GM21526 (cell line): ENCODE data around the gene EN2.
A peak's percentile ranks its signal among the peaks of the same experiment; 100 is the strongest.

Source experiments
- ATAC-seq: cut with Tn5 transposase; IDR thresholded peaks from one replicate; pipeline ENCODE4 v1.9.1; 2021; ENCODE audit warnings: moderate library complexity; ENCODE audit not compliant: unreplicated experiment, low FRiP score

EN2 gene

DNA sequence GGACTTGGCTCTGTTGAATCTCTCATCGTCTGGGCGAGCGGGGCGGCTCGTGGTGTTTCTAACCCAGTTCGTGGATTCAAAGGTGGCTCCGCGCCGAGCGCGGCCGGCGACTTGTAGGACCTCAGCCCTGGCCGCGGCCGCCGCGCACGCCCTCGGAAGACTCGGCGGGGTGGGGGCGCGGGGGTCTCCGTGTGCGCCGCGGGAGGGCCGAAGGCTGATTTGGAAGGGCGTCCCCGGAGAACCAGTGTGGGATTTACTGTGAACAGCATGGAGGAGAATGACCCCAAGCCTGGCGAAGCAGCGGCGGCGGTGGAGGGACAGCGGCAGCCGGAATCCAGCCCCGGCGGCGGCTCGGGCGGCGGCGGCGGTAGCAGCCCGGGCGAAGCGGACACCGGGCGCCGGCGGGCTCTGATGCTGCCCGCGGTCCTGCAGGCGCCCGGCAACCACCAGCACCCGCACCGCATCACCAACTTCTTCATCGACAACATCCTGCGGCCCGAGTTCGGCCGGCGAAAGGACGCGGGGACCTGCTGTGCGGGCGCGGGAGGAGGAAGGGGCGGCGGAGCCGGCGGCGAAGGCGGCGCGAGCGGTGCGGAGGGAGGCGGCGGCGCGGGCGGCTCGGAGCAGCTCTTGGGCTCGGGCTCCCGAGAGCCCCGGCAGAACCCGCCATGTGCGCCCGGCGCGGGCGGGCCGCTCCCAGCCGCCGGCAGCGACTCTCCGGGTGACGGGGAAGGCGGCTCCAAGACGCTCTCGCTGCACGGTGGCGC is at the start of gene EN2:
TSS of gene EN2 (plus strand) at position 19 of the 767 bp plus-strand sequence. CDS start at position 268, 249 bp downstream.
- no peak for ATAC-seq

DNA sequence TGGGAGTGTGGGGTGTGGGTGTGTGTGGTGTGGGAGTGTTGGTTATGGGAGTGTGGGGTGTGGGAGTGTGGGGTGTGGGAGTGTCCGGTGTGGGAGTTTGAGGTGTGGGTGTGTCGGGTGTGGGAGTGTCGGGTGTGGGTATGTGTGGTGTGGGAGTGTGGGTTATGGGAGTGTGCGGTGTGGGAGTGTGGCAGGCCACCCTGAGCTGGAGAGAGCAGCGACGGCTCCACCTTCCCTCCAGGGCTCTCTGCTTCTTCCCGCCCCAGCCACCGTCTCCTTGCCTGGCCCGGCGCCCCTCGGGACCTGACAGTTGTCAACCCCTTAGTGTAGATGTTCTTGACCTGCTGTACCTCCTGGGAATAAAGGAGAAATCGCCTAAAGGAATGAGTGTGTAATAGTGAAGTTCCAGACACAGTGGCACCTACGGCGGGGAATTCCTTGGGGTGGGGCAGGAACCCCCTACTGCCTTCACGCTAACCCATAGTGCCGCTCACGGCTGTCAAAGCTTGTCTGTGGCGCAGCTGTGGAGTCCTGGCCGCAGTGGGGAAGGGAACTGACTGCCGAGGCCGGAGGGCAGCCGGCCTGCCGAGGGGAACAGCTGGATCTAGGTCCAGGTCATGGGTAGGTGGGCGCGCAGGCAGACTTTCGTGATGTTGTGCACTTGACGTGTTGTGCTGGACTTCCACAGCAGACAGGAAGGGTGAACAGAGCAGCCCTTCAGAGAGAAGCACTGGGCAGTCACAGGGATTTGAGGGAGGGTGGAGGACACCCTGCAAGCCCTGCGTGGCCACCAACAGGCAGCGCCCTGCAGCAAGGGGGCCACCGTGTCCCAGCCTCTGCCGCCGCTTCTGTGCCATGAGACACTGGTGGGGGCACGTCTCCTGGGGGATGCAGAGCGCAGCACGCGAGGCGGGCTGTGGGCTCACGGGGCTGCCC is 49.0 kb upstream of the EN2 start:
- no peak for ATAC-seq

DNA sequence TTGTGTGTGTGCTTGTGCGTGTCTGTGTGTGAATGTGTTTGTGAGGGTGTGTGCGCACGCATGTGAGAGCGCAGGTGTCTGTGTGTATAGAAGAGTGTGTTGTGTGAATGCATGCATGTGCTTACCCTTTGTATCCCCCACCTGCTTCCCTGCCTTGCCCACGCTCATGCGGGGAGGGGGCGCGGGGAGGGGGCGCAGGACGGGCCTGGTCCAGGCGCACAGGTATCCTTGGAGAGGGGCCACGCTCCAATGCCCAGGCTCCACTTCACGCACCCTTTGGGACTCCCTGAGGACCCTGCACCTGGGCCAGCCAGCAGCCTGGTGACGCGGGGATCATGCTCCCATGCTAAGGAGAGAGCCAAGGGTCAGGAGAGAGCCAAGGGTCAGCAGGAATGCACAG is 47.9 kb upstream of the EN2 start:
- ATAC-seq, result no peak

DNA sequence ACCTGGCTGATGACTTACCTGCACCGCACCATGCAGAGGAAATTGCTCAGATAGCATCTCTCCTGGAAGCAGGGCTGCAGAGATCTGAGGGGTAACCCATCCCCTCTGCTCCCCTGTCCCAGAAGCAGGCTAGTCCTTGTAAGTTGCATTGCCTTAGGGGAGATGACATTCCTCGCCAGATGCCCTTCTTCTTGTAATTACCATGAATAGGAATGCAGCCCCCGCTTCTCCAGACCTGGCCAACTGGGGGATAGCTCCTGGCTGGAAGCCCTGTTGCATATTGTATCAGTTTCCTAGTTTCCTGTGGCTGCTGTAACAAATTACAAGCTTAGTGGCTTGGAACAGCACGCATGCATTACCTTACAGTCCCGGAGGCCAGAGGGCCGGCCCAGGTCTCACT is 47.5 kb upstream of the EN2 start:
- no peak for ATAC-seq

DNA sequence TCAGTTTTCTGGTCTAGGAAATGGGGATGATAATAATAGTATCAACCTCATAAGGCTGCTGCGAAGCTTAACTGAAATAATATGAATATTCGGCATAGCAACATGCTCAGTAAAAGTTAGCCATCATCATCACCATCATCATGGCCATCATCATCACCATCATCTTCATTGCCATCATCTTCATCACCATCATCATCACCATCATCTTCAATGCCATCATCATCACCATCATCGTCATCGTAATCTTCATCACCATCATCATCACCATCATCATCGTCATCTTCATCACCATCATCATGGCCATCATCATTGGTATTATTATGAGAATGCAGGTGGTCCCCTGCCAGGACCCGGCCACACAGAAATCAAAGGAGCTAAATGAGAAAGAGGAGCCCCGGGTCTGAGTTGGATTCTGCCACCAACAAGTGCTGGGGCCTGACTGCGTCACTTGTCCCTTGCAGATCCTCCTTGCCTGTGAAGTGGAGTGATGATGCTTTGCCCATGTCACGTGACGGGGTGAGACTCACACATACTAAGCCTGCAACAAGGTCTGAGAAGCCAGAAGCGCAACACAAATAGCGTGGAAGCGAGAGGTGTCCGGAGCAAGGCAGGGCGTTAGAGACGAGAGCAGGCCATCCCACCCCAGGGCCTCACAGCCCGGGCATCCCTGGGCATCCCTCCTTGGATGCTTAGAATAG is 46.1 kb upstream of the EN2 start:
- ATAC-seq, result no peak

DNA sequence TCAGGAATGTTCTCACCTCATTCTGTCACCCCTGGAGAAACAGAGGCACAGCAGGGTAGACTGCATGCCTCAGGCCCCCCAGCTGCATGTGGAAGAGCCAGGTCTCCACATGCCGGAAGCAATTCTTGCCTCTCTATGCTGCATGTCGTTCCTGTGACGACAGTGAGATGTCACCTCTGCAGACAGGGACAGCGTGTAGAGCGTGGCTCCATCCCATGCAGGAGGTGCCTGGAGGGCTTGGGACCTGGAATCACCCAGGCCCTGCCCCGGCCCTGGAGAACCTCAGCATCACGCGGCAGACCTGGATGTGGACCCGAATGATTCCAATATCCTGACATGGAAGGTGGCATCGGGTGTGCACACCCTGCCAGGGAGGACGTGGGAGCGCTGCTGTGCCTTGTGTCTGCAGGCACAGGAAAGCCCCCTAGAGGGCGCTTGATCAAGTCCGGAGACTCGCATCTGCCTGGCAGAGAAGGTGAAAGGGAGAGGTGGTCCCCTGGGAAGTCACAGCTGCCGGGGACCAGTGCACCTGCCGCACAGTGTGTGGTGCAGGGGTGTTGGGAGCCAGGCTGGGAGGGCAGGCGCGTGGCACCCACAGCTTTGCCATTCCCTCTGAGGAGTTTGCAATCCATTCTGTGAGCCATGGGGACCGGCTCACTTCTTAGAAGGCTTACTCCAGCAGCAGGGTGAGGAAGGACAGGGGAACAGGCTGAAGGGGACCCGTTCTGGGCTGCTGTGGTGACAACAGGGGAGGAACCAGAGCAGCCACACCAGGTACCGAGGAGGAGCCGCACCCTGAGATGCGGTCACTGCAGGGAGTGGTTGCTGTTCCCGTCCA is 45.3 kb upstream of the EN2 start:
- ATAC-seq, result peak; percentile 83

DNA sequence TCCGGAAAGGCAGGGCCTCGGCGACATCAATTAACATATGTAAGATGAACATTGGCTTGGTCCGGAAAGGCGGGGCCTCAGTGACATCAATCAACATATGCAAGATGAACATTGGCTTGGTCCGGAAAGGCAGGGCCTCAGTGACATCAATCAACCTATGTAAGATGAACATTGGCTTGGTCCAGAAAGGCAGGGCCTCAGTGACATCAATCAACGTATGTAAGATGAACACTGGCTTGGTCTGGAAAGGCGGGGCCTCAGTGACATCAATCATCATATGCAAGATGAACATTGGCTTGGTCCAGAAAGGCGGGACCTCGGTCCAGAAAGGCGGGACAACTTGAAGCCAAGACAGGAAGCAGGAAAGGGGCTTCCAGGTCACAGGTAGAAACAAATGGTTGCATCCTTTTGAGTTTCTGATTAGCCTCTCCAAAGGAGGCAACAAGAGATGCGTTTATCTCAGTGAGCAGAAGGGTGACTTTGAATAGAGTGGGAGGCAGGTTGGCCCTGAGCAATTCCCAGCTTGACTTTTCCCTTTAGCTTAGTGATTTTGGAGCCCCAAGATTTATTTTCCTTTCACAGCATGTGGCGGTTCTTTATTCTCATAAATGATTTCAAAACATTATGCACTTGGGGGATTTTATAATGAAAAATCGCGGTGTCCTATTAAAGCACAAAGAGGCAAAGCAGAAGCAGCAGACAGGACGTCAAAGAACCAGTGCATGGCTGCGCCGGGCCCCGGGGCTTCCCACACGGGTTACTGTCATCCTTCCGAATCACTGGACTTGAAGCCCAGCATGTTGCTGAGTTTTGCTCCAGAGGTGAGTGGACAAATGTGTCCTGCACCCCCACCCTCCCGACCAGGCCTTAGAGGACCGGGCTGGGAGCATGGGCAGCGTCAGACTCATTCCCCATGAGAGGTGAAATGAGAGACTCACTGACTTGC is 43.1 kb upstream of the EN2 start:
- ATAC-seq, result no peak

DNA sequence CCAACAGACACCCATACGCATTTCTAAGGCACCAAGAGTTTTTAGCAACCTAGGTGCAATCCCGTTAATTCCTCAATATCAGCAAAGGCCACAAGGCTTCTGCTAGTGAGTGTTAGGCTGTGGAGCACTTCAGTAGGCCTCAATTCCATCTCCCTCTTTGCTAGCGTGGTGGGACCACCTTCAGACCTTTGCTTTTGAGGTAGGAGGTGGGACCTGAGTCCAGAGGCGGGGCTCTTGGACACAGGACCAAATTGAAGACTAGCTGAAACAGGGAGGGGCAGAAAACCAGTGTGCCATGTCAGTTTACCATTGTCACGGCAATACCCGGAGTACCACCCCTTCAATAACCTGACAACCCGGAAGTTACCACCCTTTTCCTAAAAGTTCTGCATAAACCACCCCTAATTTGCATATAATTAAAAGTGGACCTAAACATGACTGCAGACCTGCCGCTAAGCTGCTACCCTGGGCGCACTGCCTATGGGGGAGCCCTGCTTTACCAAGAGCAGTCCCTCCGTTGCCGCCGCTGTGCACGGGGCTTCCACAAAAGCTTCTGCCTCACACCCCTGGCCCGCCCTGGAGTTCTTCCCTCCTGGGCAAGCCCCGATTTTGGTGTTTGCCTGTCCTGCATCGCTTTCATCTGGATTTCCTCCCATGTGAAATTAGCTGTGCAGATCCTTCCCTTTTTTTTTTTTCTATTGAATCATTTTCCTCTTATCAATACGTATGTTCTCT is 41.1 kb upstream of the EN2 start:
- no peak for ATAC-seq

DNA sequence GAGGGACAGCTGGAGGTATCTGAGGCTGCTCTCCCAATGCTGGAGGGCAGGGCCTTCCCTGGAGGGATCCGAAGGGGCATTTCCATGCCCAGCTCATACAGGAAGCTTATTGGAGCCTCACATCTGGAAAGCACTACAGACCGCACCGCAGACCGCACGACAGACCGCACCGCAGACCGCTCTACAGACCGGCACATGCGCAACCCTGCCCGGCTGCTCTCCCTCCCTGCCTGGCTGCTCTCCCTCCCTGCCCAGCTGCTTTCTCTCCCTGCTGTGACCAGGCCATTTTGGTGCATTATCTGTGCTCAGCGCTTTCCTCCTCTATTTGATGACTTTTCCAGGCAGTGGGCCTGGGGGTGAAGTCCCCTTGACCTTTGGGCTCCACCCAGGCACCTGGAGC is 39.6 kb upstream of the EN2 start:
- ATAC-seq, result no peak

DNA sequence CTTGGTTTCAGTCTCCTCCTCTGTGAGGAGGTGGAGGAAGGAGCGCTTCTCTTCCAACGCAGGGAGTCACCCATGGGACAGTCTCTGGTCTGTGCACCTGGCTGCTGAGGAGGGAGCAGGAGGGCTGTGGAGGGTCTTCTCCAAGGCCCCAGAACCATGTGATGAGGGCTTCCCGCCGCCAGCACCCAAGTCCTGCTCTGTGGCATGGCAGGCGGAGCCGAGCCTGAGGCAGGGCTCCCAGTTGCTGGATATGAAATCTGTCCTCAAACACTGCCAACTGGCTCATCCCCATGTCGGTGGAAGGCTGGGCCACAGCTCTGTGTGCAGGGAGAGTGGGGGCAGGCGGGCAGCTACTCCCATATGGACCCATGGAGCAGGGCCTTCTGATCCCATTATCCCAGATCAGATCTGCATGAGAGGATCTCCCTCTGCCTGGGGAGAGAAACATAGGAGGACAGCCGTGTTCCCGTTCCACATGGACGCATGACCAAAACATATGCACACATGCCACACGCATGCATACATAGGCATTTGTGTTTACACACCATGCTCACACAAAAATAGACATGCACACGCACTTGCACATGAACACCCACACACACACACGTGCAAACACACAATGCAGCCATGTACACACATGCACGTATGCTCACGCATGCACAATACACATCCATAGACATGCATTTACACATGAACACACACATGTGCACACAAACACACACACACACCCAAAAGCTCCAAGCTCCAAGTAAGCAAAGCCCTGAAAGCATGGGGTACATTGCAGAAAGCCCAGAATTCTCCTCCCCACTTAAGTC is 38.8 kb upstream of the EN2 start:
- ATAC-seq, result no peak

DNA sequence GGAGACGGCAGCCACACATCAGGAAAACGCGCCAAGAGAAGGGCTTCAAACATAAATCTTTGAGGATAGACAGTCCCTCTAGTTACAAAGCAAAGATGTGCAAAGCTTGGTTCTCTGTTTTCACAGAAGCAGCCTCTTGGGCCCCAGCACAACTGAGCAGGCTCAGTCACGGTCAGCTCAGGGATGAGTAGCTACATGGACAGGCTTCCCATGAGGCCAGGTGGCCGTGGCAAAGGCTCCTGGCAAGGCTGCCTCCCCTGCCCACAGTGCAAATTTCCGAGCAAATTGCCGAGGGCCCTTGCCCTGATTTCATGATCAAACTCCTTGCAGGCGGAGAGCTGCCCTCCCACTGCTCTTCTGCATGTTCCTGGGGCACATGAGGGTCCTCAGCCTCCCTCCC is 37.8 kb upstream of the EN2 start:
- no peak for ATAC-seq

DNA sequence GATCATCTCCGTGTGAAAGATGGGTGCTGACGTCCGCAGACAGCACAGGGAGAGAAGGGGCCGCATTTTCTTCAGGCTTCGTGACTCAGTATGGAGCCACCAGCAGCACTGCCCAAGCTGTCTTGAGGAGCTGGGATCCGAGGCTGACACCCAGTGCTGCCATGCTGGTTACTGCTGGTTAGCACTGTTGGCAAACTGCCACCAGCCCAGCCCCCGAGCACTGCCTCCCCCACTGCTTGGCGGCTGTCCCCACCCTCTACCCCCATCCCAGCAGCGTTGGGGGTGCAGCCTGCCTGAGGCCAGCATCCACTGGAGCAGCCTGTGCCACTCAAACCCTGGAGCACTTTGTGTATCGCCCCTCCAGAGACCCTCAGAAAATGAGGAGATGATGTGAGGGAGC is 35.8 kb upstream of the EN2 start:
- no peak for ATAC-seq

DNA sequence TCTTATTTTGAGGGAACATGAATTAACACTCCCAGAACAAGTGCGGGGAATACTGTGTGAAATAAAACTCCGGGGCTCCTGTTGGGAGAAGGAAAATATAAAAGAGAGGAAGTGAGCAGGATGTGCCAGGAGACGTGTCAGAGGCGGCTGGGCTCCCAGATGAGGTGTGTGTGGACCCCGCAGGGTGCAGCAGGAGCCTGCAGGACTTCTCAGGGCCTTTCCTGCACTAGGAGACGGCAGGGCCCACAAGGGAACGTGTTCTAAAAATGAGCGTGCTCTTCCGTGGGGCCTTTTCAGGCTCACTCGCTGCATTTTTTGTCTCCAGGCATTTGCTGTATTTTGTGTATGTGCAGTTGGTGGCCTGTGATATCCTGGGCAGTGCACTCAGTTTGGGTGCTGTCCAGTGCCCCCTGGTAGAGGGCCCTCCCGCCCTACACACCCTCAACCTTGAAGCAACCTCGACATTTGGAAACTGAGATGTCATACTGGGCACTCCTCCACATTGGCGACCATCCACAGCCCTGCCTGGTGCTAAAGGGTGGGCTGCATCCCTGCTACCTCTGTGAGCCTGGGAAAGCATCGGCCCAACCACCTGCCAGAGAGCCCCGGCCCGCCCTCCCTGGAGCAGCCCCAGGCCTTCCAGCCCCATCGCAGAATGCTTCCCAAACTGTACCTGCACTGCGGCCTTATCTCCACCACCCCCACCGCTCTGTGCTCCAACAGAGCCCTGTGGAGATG is 35.2 kb upstream of the EN2 start:
- ATAC-seq, result no peak

DNA sequence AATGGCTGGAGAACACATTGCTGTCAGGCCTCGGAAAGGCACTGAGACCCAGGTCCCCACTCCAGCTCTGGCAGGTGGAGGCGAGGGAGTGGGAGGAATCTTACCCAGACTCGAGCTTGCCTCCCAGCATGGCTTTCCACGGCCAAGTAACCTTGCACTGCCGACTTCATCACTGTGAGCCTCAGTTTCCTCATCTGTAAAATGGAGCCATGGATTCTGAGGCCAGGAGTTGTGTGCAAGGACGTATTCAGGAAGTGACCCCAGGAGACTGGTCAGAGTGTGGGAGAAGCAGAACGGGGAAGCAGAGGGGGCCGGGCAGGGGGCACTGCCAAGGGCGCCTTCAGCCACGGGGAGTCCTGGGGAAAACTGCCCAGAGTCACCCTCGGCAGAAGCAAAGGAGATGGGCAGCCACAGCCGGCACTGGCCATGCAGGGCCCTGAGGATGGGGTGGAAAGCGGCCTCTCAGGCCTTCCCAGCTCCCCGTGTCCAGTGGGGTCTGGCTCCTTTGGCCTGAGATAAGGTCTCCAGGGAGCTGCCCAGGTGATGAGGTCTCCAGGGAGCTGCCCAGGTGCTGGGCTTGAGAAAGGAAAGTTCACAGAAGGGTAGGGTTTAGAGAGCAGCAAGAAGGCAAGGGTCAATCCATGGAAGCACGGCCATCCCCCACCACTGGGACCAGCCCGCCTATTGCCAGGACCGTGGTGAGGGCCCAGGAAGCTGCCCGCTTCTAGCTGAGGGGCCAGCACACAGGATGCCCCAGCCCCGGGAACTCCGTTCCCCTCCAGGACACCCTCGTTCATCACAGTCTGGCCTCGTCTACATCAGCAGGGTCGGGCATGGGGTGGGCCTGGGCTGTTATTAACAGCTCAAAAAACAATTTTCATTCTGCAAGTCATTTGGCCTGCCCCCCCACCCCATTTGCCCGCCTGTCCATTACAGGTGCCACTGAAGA is 34.3 kb upstream of the EN2 start:
- no peak for ATAC-seq

DNA sequence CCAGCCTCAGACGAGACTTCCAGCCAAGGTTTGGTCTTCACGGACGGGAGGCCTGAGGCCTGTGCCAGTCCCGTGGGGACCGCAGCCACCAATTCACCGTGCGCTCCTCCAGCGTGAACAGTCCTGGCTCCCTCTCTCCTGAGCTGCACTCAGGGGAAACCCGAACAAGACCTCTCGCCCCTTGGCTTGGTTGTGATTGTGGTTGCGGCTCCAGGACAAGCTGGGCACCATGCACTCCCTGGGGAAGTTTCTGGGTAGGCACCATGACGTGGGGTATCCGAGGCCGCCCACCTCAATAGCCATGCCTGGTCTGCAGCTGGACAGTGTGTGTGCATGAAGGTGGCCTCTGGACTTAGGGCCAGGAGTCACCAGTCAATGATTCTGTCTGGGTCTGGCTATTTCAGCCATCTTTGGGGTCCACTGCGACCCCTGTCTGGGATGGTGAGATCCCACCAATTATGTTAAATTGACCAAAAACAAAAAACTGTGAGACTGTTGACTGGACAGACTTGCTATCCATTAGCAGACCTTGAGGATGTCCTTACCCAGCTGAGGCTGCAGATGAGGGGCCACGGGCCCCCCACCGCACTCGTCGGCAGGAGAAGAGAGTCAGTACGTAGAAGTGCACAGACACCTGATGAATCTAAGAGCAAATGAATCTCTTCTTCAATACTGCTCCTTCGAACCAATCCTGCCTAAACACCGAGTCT is 33.5 kb upstream of the EN2 start:
- ATAC-seq, result no peak
